Right hindlimb (tissue), 1 donor: Measurements from ENCODE around the gene AFTPH.

Experiments
- DNase-seq: peaks from one replicate; pipeline ENCODE4 v3.0.0-alpha.2; 2018

Gene AFTPH

DNA sequence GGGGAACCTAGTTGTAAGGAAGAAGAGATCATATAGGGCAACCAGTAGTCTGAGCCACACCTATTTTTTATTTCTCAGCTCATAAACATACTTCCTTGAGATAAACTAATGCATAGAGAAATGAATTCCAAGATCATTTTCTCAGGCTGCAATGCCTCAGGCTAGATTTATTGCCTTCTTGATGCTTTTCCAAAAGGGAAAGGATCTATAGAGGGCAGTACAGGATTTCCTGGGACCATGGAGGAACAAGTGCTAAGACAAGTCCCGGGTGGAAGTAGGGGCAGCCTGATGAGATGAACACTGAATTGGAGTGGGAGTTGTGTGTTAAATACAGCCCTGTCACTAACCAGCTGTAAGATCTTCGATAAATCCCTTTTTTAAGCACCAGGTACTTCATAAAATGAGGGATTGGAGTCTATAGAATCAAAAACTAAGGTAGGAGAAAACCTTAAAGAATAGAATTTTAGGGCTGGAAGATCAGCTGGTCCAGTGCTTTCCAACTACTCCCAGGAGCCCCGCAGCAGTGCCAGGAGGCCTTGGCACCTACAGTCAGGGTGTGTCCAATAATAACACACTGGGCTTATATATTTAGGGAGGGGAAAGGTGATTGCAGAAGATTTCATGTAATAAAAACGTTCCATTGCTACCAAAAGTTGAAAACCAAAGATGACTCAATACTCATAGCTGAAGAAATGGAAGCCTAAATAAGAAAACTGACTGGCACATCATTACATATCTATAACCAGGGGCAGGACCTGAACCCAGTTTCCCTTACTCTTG lies 71.5 kb downstream of the AFTPH start:
- no peak for DNase-seq

GRCh38 chr2:64598226-64598625 lies 74.1 kb downstream of the AFTPH start:
- DNase-seq: no peak

GRCh38 chr2:64599469-64599868 lies 75.3 kb downstream of the AFTPH start:
- DNase-seq: no peak

DNA sequence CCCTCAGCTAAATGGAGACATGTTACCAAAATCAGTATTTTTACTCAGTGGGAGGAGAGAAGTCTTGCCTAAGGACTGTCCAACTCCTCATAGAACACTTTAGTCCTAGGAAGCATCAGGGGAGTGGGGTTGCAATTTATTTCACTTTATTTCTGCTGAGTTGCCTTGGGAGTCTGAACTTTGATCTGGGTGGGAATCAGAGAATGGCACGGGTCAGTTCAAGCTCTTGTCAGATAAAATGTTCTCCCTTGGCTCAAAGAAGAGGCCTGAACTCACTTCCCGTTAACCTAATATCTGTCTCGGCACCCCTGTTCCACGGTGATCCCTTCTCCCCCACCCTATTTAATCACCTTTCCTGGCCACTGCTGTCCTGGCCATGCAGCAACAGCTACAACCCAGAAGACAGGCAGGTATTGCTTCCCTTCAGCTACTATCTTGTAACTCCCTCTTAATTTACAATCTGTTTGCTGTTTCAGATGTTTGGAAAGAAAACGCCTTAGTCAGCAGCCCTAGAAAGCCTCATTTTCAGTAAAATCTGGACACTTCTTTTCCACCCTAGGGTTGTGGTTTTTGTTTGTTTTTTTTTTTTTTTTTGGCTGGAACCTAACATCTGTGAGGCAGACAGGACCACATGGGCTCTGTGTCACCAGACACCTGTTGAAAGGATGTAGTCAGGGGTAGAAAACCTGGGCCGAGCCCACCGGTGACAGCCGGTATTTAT lies 77.1 kb downstream of the AFTPH start:
- DNase-seq: no peak

DNA sequence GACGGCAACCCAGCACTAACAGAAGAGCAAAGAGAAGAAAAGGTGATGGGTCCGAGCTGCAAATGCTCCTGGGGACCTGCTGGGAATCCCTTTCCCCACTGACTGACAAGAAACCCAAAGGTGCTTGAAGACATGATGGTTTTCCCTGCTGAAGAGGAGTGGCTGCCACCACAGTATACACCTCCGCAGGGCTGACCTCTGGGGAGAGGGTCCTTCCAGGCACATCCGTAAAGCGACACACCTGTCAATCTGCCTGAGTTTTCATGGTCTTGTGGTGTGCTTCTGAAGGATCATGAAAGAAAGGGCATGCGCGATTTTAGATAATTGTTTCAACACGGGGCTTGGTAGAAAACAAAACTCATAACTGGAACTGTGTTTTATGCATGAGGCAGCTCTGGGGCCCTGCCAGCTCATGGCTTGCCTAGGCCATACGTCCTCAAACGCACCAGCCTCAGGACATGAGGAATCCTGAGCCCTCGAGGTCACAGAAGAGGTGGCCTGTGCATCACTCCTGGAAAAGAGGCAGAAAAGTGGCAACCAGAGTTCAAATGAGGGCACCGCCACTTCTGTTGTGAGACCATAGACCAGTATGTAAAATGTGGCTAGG lies 77.8 kb downstream of the AFTPH start:
- no peak for DNase-seq

- no peak for DNase-seq
These were observed 78.3 kb downstream of the AFTPH start for GRCh38 chr2:64602436-64602835.

GRCh38 chr2:64604155-64604554 lies 80.0 kb downstream of the AFTPH start:
- DNase-seq: no peak

GRCh38 chr2:64605026-64605471 lies 80.9 kb downstream of the AFTPH start:
- no peak for DNase-seq

DNA sequence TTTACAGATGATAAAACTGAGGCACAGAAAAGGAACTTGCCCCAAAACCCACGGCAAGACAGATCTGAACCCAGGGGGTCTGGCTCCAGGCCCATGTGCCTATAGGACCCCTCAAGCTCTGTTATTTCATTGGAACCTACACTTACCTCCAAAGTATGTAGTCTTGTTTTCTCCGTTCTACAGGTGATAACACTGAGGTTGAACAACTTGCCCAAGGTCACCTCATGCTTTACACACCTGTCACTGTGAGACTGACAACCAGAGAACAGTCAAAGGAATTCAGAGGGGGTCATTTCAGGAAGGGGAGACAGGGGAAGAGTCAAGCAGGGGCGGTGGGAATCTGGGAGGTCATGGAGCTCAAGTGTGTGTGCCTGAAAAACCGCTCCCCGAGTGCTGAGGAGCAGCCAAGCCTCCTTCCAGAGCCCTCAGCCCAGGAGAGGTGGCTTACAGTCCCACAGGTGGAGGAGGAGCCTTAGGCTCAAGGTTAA lies 81.9 kb downstream of the AFTPH start:
- DNase-seq: no peak

- DNase-seq: peak; percentile 94
These were observed 82.6 kb downstream of the AFTPH start for GRCh38 chr2:64606479-64607363.

DNA sequence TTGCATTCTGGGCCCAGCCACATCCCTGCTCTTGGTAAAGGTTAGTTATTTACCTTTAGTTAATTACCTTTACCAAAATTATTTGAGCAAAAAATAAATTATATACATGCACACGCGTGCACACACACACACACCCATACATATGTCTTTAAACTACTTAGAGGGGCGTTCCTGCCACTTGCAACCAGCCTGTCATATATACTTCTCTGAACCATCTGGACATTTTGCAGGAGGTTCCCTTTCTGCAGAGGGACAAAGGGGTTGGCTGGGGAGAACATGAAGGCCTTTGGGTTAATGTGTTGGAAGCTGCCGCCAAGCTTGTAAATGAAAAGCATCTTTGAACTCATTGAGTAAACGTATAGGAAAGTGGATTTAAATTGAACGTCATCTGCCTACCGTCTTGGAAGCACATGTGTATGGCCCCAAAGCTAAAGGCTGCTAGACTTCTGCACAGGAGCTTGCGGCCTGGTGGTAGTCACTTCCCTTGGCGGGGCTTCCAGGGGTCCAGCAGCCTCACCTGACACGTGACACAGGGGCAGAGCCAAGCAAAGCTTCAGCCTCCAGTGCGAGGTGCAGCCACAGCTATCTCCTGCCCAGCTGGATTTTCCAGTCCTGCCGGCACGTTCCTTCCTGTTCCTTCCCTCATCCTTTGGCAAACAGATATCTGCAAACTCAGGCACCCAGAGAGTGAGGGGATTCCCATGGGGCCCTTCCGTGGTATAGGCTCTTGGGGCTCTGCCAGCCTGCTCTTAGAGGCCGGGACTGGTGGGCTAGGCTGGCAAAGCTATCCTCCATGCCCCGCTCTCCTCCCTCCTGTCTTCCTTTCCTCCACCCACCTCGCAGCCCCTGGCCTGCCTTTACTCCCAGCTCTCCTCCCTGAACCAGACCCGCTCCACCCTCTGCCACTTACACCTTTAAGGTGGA lies 83.5 kb downstream of the AFTPH start:
- DNase-seq: no peak

GRCh38 chr2:64608867-64609226 lies 84.7 kb downstream of the AFTPH start:
- no peak for DNase-seq

- peak; percentile 54 for DNase-seq
These were observed 85.3 kb downstream of the AFTPH start for GRCh38 chr2:64609227-64609941.

DNA sequence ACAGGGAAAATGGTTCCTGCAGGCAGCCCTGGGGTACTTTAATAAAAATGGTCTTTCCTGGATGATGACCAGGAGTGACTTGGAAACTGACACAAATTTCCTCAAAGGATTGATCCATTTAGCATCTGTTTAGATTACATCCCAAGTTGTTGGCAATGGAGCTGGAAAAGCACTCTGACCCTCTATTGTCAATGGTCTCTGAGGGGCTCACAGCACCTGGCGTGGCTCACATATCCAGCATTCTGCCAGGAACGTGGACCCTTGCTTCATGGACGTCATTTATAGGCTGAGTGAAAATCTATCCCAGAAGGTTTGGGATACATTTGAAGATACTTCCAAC lies 85.8 kb downstream of the AFTPH start:
- DNase-seq: peak; percentile 63

- DNase-seq: no peak
These were observed 86.3 kb downstream of the AFTPH start for GRCh38 chr2:64610316-64610855.

DNA sequence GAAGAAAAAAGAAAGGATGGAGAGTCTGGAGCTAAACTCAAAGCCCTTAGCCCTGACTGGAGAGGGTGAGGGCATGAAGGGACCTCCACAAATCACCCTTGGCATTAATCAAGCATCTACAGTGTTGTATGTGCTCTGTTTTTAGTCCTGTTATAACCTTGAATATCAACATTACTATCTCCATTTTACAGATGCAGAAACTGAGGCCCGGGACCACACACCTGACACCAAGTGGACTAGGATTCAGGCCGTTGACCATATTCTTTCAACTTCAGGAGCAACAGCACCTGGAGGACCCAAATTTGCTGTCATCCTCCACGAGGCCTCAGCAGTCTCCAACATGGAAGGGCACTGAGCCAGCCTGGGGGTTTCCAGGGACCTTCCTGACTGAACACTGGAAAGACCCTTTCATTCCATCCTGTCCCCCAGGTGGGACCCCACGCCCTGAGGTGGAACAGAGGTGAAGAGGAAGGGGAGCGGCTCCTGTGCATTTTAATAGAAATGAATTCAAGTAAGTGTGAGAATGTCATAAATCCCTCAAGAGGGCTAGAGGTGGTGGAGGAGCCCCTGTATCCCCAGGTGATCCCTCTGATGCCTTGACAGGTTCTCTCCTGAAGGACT lies 88.6 kb downstream of the AFTPH start:
- peak; percentile 14 for DNase-seq

- DNase-seq: peak; percentile 11
These were observed 89.1 kb downstream of the AFTPH start for GRCh38 chr2:64613276-64613675.

- DNase-seq: peak; percentile 6
These were observed 91.2 kb downstream of the AFTPH start for GRCh38 chr2:64615192-64615763.

- DNase-seq: peak; percentile 3
These were observed 91.9 kb downstream of the AFTPH start for GRCh38 chr2:64615844-64616536.
